Measurements from ENCODE around the gene R3HDM2.

DNA sequence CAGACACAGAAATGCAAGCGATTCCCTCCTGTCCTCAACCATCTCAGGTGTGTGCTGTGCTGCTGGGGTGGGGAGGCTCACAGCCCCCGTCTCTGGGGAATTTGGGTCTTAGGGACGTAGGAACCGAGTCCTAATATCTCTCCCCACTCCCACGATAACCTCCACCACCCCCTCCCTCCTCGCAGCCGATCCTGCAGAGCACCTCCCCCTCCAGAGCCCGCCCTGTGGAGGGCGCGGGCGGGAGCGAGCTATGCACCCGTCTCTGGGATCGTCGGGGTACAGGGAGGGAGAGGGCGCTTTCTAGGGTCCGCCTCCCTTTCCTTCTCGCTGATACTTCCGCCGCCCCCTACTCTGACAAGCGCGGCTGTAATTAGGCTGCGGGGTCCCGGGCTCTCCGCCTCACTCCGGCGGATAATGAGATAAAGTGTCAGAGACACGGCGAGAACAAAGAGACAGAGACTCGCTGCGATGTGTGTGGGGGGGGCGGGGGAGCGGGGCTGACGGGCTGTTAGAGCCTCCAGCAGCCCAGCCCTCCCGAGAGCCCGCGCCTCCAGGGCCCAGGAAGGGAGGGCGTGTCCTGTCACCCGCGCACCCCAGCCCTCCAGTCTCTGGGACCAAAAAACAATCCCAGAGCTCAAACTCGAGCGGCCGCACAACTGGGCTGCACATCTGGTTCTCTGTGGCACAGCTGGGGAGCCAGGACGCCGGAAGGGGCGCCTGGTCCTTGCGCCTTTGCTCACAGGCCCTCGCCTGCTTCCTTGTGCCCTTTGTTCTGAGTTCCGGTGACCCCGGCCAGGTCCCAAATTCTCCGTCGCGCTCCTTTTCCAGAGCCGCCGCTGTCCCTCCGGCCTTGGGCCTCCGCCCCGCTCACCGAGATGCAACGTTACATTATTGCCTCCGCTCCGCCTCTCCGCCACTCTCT is 192.7 kb downstream of the R3HDM2 start:
- TF ChIP-seq, protein P1, sequence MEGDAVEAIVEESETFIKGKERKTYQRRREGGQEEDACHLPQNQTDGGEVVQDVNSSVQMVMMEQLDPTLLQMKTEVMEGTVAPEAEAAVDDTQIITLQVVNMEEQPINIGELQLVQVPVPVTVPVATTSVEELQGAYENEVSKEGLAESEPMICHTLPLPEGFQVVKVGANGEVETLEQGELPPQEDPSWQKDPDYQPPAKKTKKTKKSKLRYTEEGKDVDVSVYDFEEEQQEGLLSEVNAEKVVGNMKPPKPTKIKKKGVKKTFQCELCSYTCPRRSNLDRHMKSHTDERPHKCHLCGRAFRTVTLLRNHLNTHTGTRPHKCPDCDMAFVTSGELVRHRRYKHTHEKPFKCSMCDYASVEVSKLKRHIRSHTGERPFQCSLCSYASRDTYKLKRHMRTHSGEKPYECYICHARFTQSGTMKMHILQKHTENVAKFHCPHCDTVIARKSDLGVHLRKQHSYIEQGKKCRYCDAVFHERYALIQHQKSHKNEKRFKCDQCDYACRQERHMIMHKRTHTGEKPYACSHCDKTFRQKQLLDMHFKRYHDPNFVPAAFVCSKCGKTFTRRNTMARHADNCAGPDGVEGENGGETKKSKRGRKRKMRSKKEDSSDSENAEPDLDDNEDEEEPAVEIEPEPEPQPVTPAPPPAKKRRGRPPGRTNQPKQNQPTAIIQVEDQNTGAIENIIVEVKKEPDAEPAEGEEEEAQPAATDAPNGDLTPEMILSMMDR (IDR thresholded peaks at IDR 0.05; ENCODE audit: low read length), result no peak
- no peak for TF ChIP-seq EZH2 (IDR thresholded peaks at IDR 0.05; ENCODE audit: borderline replicate concordance, low read length)

Data from OCI-LY1 (cell line).